SKM-1 (cell line): ENCODE data around the gene FEZ2.

ENCODE experiments used
- DNase-seq: peaks from one replicate; lab custom pipeline; 2025; ENCODE audit not compliant: unreplicated experiment; lab: John Stamatoyannopoulos, UW

Gene FEZ2

GRCh38 chr2:36534275-36534799 is 63.6 kb downstream of the FEZ2 start:
- DNase-seq: no peak

- DNase-seq: peak; percentile 79
These were observed 67.0 kb downstream of the FEZ2 start for GRCh38 chr2:36530983-36531354.

GRCh38 chr2:36530178-36530982 is 67.6 kb downstream of the FEZ2 start:
- peak; percentile 29 for DNase-seq

- no peak for DNase-seq
These were observed 69.1 kb downstream of the FEZ2 start for GRCh38 chr2:36528766-36529392.

- DNase-seq: no peak
These were observed 69.7 kb downstream of the FEZ2 start for GRCh38 chr2:36528274-36528673.

GRCh38 chr2:36526226-36526625 is 71.7 kb downstream of the FEZ2 start:
- DNase-seq: no peak

GRCh38 chr2:36525245-36525644 is 72.7 kb downstream of the FEZ2 start:
- no peak for DNase-seq

- no peak for DNase-seq
These were observed 74.8 kb downstream of the FEZ2 start for GRCh38 chr2:36523153-36523552.

- no peak for DNase-seq
These were observed 77.5 kb downstream of the FEZ2 start for GRCh38 chr2:36520431-36520830.

GRCh38 chr2:36516136-36516870 is 81.7 kb downstream of the FEZ2 start:
- no peak for DNase-seq

GRCh38 chr2:36515538-36515937 is 82.4 kb downstream of the FEZ2 start:
- no peak for DNase-seq

- DNase-seq: no peak
These were observed 84.3 kb downstream of the FEZ2 start for GRCh38 chr2:36513661-36514060.

GRCh38 chr2:36512705-36513104 is 85.3 kb downstream of the FEZ2 start:
- no peak for DNase-seq

- DNase-seq: no peak
These were observed 85.9 kb downstream of the FEZ2 start for GRCh38 chr2:36511858-36512603.

GRCh38 chr2:36509075-36509474 is 88.9 kb downstream of the FEZ2 start:
- DNase-seq: no peak

- DNase-seq: peak; percentile 41
These were observed 90.6 kb downstream of the FEZ2 start for GRCh38 chr2:36507408-36507812.
